HepG2 (cell line): ENCODE data around the gene STK17A. TPM values are rescaled to one million over a fixed set of nuclear protein-coding genes. Genes with fewer than 3 reads are reported as not detected.

Experiments
- AGO1 ChIP-seq: fragments of 200-400 bp; formaldehyde crosslinking; IDR thresholded peaks from 2 replicates; pipeline ENCODE4 v1.6.1; 2017; ENCODE audit warnings: mild to moderate bottlenecking, low read depth, low read length, moderate library complexity; ENCODE audit not compliant: poor library complexity, severe bottlenecking
- ARID2 ChIP-seq: sonication (generic); formaldehyde crosslinking; IDR thresholded peaks from 2 replicates; pipeline ENCODE4 v1.8.1; 2022; ENCODE audit warnings: mild to moderate bottlenecking, missing genetic modification reagents, borderline replicate concordance
- ATF7 ChIP-seq, 2 experiments: fragments of 450-650 bp in 1 of 2; sonication (generic) in 1 of 2; formaldehyde crosslinking in 1 of 2; IDR thresholded peaks; 2 replicates each; pipeline versions ENCODE4 v1.4.0 to v1.6.1; 2016 to 2020; ENCODE audit warnings: antibody characterized with exemption in 1 of 2, mild to moderate bottlenecking in 1 of 2, missing genetic modification reagents in 1 of 2
- GATAD2A ChIP-seq: IDR thresholded peaks from 2 replicates; pipeline ENCODE4 v1.6.1; 2016
- KAT7 ChIP-seq: IDR thresholded peaks from 2 replicates; pipeline ENCODE4 v1.6.1; 2018; ENCODE audit warnings: borderline replicate concordance, missing compliant biosample characterization
- KDM6A ChIP-seq: IDR thresholded peaks from 2 replicates; pipeline ENCODE4 v1.6.1; 2016; ENCODE audit warnings: low read depth
- KLF12 ChIP-seq: sonication (generic); formaldehyde crosslinking; IDR thresholded peaks from 2 replicates; pipeline ENCODE4 v1.4.0; 2020; ENCODE audit warnings: missing genetic modification reagents, borderline replicate concordance
- MAFF ChIP-seq: IDR thresholded peaks from 2 replicates; pipeline ENCODE4 v1.6.1; 2011; ENCODE audit warnings: low read depth, low read length, improper control_type of control experiment
- NFIB ChIP-seq: sonication (generic); formaldehyde crosslinking; IDR thresholded peaks from 2 replicates; pipeline ENCODE4 v1.9.0; 2021; ENCODE audit warnings: missing genetic modification reagents, mild to moderate bottlenecking, borderline replicate concordance
- RCOR2 ChIP-seq: IDR thresholded peaks from 2 replicates; pipeline ENCODE4 v1.6.1; 2016; ENCODE audit warnings: missing biosample characterization, missing genetic modification reagents
- TEAD2 ChIP-seq: sonication (generic); formaldehyde crosslinking; IDR thresholded peaks from 2 replicates; pipeline ENCODE4 v1.9.0; 2021; ENCODE audit warnings: missing genetic modification reagents
- TEAD3 ChIP-seq: optimal IDR thresholded peaks from 2 replicates; pipeline ENCODE3; 2016; ENCODE audit warnings: borderline replicate concordance
- TOPORS ChIP-seq: sonication (generic); formaldehyde crosslinking; IDR thresholded peaks from 2 replicates; pipeline ENCODE4 v1.8.0; 2023; ENCODE audit warnings: mild to moderate bottlenecking, missing genetic modification reagents
- XBP1 ChIP-seq: sonication (generic); formaldehyde crosslinking; IDR thresholded peaks from 2 replicates; pipeline ENCODE4 v1.5.0; 2020; ENCODE audit warnings: missing genetic modification reagents
- ZBTB38 ChIP-seq: sonication (generic); formaldehyde crosslinking; IDR thresholded peaks from 2 replicates; pipeline ENCODE4 v1.5.1; 2020; ENCODE audit warnings: mild to moderate bottlenecking, missing genetic modification reagents
- ZFP82 ChIP-seq: sonication (generic); formaldehyde crosslinking; IDR thresholded peaks from 2 replicates; pipeline ENCODE4 v1.5.1; 2020; ENCODE audit warnings: mild to moderate bottlenecking, missing genetic modification reagents, borderline replicate concordance
- ZNF350 ChIP-seq: sonication (generic); formaldehyde crosslinking; IDR thresholded peaks from 2 replicates; pipeline ENCODE4 v1.4.0; 2020; ENCODE audit warnings: mild to moderate bottlenecking, low read depth, missing genetic modification reagents, borderline replicate concordance
- ZNF891 ChIP-seq: sonication (generic); formaldehyde crosslinking; IDR thresholded peaks from 2 replicates; pipeline ENCODE4 v1.5.0; 2020; ENCODE audit warnings: mild to moderate bottlenecking, missing genetic modification reagents
- polyA plus RNA-seq, 8 experiments: library from polyadenylated mRNA; depleted of rRNA in 3 of 8; stranded (reverse) in 7 of 8; unstranded in 1 of 8; fragments of >200 nt; fragmentation: Illumina TruSeq in 4 of 8; extraction: Trizol in 4 of 8; gene quantifications; 2 replicates each; pipeline versions ENCODE4 v1.2.1 to v1.2.3, GENCODE V29; 2011 to 2016; ENCODE audit warnings: low read depth in 4 of 8, missing spikeins in 1 of 8, mixed read lengths in 1 of 8; ENCODE audit not compliant: insufficient read depth in 1 of 8
- total RNA-seq, 5 experiments: library from RNA; depleted of rRNA; stranded (reverse); fragments of >200 nt; fragmentation: Illumina TruSeq; extraction: Trizol; gene quantifications; 2 replicates each; pipeline ENCODE4 v1.2.3, GENCODE V29; 2016; ENCODE audit warnings: low read depth in 1 of 5
- TF ChIP-seq, protein P1 (sequence below): sonication (generic); formaldehyde crosslinking; IDR thresholded peaks from 2 replicates; pipeline ENCODE4 v1.9.0; 2022; ENCODE audit warnings: low read depth, missing genetic modification reagents
- TF ChIP-seq, protein P2 (sequence below): IDR thresholded peaks from 2 replicates; pipeline ENCODE4 v1.6.1; 2012; ENCODE audit warnings: low read depth, low read length, improper control_type of control experiment
- TF ChIP-seq, protein P3 (sequence below): IDR thresholded peaks from 2 replicates; pipeline ENCODE4 v1.4.0; 2020; ENCODE audit warnings: mild to moderate bottlenecking, missing genetic modification reagents
- TF ChIP-seq, protein P4 (sequence below): sonication (generic); formaldehyde crosslinking; IDR thresholded peaks from 2 replicates; pipeline ENCODE4 v1.5.1; 2020; ENCODE audit warnings: mild to moderate bottlenecking, missing genetic modification reagents, moderate library complexity

The STK17A gene
- total and polyA plus RNA-seq, 2 of the 13 experiments (the other 11 are each of a cell fraction or from before 2014, with no cell fraction given), result 18.6 to 24.3 TPM

DNA sequence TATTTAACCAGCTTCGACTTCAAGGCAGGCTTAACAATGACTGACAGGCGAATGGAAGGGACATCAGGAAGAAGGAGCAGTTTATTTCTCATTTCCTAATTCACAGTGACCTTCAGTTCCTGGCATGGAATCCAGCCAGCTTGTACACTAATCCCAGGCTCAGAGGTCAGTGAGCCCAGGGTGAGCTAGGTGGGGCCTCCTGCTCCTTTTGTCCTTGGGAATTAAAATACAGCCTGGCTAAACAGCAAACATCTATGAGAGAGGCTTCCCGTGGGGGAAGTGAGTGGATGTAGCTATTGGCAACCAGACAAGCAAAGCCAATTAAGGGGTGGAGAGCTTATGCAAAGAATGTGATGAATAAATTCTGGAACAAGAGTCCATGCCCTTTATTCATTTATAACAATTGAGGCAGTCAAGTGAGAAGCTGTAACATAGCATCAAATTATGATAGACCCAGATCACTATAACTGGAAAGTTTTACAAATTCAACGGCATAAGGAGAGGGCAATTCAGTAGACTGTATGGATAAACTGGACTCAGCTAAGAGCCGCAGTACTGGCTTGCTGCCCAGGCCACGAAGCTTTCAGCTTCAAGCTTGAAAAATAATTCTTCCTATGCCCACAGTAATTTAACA, 57.1 kb downstream of the STK17A start (continued):
- TF ChIP-seq AGO1, result no peak
- TF ChIP-seq, protein P1, sequence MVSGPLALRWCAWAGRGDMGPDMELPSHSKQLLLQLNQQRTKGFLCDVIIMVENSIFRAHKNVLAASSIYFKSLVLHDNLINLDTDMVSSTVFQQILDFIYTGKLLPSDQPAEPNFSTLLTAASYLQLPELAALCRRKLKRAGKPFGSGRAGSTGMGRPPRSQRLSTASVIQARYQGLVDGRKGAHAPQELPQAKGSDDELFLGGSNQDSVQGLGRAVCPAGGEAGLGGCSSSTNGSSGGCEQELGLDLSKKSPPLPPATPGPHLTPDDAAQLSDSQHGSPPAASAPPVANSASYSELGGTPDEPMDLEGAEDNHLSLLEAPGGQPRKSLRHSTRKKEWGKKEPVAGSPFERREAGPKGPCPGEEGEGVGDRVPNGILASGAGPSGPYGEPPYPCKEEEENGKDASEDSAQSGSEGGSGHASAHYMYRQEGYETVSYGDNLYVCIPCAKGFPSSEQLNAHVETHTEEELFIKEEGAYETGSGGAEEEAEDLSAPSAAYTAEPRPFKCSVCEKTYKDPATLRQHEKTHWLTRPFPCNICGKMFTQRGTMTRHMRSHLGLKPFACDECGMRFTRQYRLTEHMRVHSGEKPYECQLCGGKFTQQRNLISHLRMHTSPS (CRISPR knock-in tag), result peak; percentile 58; the same call in 1 of the 2 replicates
- TF ChIP-seq TEAD3 (CRISPR knock-in tag), result peak; percentile 91
- no peak for TF ChIP-seq XBP1 (CRISPR knock-in tag)
- TF ChIP-seq TEAD2 (CRISPR knock-in tag), result no peak
- TF ChIP-seq ZNF350, result peak; percentile 70; the same call in 1 of the 2 replicates
- TF ChIP-seq KLF12 (CRISPR knock-in tag), result peak; percentile 57; the same call in 1 of the 2 replicates
- TF ChIP-seq, protein P2, sequence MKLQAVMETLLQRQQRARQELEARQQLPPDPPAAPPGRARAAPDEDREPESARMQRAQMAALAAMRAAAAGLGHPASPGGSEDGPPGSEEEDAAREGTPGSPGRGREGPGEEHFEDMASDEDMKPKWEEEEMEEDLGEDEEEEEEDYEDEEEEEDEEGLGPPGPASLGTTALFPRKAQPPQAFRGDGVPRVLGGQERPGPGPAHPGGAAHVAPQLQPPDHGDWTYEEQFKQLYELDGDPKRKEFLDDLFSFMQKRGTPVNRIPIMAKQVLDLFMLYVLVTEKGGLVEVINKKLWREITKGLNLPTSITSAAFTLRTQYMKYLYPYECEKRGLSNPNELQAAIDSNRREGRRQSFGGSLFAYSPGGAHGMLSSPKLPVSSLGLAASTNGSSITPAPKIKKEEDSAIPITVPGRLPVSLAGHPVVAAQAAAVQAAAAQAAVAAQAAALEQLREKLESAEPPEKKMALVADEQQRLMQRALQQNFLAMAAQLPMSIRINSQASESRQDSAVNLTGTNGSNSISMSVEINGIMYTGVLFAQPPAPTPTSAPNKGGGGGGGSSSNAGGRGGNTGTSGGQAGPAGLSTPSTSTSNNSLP, result peak; percentile 96
- TF ChIP-seq KAT7 (CRISPR knock-in tag), result no peak
- no peak for TF ChIP-seq ATF7 (IDR thresholded peaks at IDR 0.05)
- no peak for TF ChIP-seq ATF7 (CRISPR knock-in tag; IDR thresholded peaks at IDR 0.05)
- no peak for TF ChIP-seq NFIB (CRISPR knock-in tag)
- TF ChIP-seq, protein P3, sequence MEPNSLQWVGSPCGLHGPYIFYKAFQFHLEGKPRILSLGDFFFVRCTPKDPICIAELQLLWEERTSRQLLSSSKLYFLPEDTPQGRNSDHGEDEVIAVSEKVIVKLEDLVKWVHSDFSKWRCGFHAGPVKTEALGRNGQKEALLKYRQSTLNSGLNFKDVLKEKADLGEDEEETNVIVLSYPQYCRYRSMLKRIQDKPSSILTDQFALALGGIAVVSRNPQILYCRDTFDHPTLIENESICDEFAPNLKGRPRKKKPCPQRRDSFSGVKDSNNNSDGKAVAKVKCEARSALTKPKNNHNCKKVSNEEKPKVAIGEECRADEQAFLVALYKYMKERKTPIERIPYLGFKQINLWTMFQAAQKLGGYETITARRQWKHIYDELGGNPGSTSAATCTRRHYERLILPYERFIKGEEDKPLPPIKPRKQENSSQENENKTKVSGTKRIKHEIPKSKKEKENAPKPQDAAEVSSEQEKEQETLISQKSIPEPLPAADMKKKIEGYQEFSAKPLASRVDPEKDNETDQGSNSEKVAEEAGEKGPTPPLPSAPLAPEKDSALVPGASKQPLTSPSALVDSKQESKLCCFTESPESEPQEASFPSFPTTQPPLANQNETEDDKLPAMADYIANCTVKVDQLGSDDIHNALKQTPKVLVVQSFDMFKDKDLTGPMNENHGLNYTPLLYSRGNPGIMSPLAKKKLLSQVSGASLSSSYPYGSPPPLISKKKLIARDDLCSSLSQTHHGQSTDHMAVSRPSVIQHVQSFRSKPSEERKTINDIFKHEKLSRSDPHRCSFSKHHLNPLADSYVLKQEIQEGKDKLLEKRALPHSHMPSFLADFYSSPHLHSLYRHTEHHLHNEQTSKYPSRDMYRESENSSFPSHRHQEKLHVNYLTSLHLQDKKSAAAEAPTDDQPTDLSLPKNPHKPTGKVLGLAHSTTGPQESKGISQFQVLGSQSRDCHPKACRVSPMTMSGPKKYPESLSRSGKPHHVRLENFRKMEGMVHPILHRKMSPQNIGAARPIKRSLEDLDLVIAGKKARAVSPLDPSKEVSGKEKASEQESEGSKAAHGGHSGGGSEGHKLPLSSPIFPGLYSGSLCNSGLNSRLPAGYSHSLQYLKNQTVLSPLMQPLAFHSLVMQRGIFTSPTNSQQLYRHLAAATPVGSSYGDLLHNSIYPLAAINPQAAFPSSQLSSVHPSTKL (CRISPR knock-in tag), result peak; percentile 99
- TF ChIP-seq, protein P4, sequence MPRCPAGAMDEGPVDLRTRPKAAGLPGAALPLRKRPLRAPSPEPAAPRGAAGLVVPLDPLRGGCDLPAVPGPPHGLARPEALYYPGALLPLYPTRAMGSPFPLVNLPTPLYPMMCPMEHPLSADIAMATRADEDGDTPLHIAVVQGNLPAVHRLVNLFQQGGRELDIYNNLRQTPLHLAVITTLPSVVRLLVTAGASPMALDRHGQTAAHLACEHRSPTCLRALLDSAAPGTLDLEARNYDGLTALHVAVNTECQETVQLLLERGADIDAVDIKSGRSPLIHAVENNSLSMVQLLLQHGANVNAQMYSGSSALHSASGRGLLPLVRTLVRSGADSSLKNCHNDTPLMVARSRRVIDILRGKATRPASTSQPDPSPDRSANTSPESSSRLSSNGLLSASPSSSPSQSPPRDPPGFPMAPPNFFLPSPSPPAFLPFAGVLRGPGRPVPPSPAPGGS (CRISPR knock-in tag), result no peak
- peak; percentile 91 for TF ChIP-seq RCOR2 (CRISPR knock-in tag)
- TF ChIP-seq ARID2 (CRISPR knock-in tag), result no peak
- TF ChIP-seq TOPORS (CRISPR knock-in tag), result no peak
- TF ChIP-seq ZFP82 (CRISPR knock-in tag), result no peak
- TF ChIP-seq ZBTB38 (CRISPR knock-in tag), result 0 out of 2 replicates have a peak, but pooled peaks have one; percentile 47
- peak; percentile 87 for TF ChIP-seq KDM6A (CRISPR knock-in tag)
- TF ChIP-seq MAFF, result peak; percentile 0; the same call in 1 of the 2 replicates
- no peak for TF ChIP-seq ZNF891 (CRISPR knock-in tag)
- TF ChIP-seq GATAD2A (CRISPR knock-in tag), result peak; percentile 97
